Measurements from ENCODE around the gene FARSA. TPM values are rescaled to one million over a fixed set of nuclear protein-coding genes. Genes with fewer than 3 reads are reported as not detected.

Gene FARSA
- total RNA-seq, 1 experiment from 2014 or later = 75.9 TPM

DNA sequence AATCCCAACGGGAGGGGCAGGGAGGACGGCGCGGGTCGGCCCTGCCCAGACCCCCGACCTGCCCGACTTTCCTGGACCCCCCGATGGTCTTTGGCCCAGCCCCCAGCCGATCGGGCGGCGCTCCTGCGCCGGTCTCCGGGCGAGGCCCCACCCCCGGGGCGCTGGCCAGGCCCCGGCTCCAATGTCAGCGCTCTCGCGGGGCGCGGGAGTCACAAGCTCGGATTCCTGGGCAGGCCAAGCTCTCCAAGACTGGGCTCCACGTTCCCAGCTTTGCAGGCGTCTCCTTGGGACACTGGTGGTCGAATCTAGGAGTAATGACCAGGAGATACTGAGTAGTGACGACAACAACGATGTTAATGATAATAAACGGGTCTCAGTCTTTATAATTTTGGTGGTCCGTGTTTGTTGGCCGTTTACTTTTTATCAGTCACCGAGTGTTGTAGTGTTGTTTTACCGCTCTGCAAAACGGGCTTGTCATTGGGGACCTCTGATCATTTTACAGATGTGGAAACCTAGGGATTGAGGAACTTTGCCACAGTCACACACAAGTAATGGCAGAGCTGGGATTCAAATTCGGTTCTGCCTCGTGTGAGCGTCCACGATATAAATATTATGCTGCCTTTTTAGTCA, 12.7 kb upstream of the FARSA start:
- Mint-ChIP-seq H3K27me3 (ENCODE audit: insufficient read depth, unreplicated experiment) (no peaks in the 10 kb centered on the region), H3K4me1 (ENCODE audit: low read depth, unreplicated experiment) (peaks cover 13% of the 10 kb centered on the region), H3K4me3 (ENCODE audit: unreplicated experiment) (peak overlapping the region; percentile 83), H3K9me3 (ENCODE audit: unreplicated experiment) (no peaks in the 10 kb centered on the region), H3K36me3 (ENCODE audit: insufficient read depth, unreplicated experiment) (peaks cover 97% of the 10 kb centered on the region), H3K27ac (ENCODE audit: unreplicated experiment) (peak overlapping the region; percentile 96)
- TF ChIP-seq CTCF (IDR thresholded peaks at IDR 0.05; ENCODE audit: insufficient read depth in 1 of 2, low read depth in 1 of 2, low read length in 1 of 2, severe bottlenecking in 1 of 2, unreplicated experiment in 1 of 2) = no peak
- CTCF ChIA-PET = interaction anchor here (0.6 to 0.7 kb wide), 6 partner anchors 19 to 1150 kb away, joined by 3 read pairs; no protein-coding TSS in a partner anchor
- Histone ChIP-seq H3K36me3 (ENCODE audit: control insufficient read depth, insufficient read depth, low read length) (peaks cover 3% of the 10 kb centered on the region), H3K9me3 (no peaks in the 10 kb centered on the region), H3K27me3 (replicated peaks; ENCODE audit: control insufficient read depth, insufficient read depth, low read length) (no peaks in the 10 kb centered on the region), H3K4me3 (ENCODE audit: low read depth, low read length) (peak overlapping the region; percentile 77), H3K4me1 (peaks cover 8% of the 10 kb centered on the region)
- intact Hi-C loops (cut with micrococcal nuclease; ENCODE audit: unreplicated experiment) = no loop called here
- POLR2A ChIA-PET = interaction anchor here (0.5 to 1.0 kb wide), 15 partner anchors 9 to 1460 kb away, joined by 3 to 17 read pairs (median 6); partner anchors contain the start of genes GCDH and NFIX
- BruUV-seq (replicated peaks) = TSS peak; percentile 19
- DNase-seq = peak; percentile 84

DNA sequence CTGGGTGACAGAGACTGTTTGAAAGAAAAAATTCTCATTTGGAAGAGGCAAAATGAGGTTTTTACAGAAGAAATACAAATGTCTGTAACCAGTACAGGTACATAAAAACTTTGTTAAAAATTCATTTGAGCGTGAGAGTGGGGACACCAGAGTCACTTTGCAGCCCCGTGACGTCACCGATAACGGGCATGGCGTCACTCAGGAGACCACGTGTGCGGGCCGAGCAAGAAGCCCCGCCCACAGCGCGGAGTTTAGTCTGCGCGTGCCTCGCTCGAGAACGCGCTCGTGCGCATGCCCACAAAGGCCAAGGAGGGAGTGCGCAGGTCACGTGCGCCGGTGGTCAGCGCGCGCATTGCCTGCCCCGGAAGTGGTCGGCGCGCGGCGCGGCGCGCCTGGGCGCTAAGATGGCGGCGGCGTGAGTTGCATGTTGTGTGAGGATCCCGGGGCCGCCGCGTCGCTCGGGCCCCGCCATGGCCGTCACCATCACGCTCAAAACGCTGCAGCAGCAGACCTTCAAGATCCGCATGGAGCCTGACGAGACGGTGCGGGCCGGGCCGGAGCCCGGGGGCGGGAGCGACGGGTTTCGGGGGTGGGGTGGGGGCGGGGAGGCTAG, 12.1 kb upstream of the FARSA start, which contains the start of gene RAD23A:
RAD23A (plus strand) TSS at position 384 of the 613 bp plus-strand sequence; CDS start at position 471, 87 bp downstream.
- peaks cover 97% of the 10 kb centered on the region for H3K36me3 Mint-ChIP-seq (ENCODE audit: insufficient read depth, unreplicated experiment)
- peak within 1 kb of the TSS; percentile 96 for H3K27ac Mint-ChIP-seq (ENCODE audit: unreplicated experiment)
- peaks cover 8% of the 10 kb centered on the region for H3K36me3 ChIP-seq (ENCODE audit: control insufficient read depth, insufficient read depth, low read length)
- H3K4me3 Mint-ChIP-seq (ENCODE audit: unreplicated experiment) = peak within 1 kb of the TSS; percentile 83
- peak; percentile 96 to 97 for DNase-seq
- peak within 1 kb of the TSS; percentile 77 for H3K4me3 ChIP-seq (ENCODE audit: low read depth, low read length)
- H3K27me3 Mint-ChIP-seq (ENCODE audit: insufficient read depth, unreplicated experiment) = no peaks in the 10 kb centered on the region
- POLR2A ChIA-PET = interaction anchor here (0.9 to 1.0 kb wide), 3 partner anchors 8 to 55 kb away, joined by 5 to 17 read pairs (median 14); partner anchors contain the start of gene GCDH
- CTCF ChIA-PET = interaction anchor here (0.7 kb wide), 1 partner anchor 20 kb away, joined by 3 read pairs; no protein-coding TSS in a partner anchor
- BruUV-seq (replicated peaks) = no TSS peak
- H3K4me1 Mint-ChIP-seq (ENCODE audit: low read depth, unreplicated experiment) = peaks cover 13% of the 10 kb centered on the region
- intact Hi-C loops (cut with micrococcal nuclease; ENCODE audit: unreplicated experiment) = no loop called here
- no peak for TF ChIP-seq CTCF (IDR thresholded peaks at IDR 0.05; ENCODE audit: insufficient read depth in 1 of 2, low read depth in 1 of 2, low read length in 1 of 2, severe bottlenecking in 1 of 2, unreplicated experiment in 1 of 2)
- H3K9me3 Mint-ChIP-seq (ENCODE audit: unreplicated experiment) = no peaks in the 10 kb centered on the region
- peaks cover 12% of the 10 kb centered on the region for H3K4me1 ChIP-seq
- H3K27me3 ChIP-seq (replicated peaks; ENCODE audit: control insufficient read depth, insufficient read depth, low read length) = no peaks in the 10 kb centered on the region
- H3K9me3 ChIP-seq = no peaks in the 10 kb centered on the region

DNA sequence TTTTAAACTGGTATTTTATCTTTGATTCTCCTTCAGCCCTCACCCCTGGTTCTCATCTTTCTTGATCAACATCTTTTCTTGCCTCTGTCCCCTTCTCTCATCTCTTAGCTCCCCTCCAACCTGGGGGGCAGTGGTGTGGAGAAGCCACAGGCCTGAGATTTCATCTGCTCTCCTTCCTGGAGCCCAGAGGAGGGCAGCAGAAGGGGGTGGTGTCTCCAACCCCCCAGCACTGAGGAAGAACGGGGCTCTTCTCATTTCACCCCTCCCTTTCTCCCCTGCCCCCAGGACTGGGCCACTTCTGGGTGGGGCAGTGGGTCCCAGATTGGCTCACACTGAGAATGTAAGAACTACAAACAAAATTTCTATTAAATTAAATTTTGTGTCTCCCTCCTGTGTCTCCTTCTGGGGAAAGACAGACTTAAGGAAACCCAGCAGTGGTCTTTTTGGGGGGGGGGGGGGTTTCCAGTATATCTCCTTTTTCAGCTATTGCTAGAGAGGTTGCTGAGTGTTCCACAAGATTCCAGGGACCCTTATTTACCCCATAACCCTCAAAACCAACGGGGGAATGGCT, 10.7 kb upstream of the FARSA start:
- Mint-ChIP-seq H3K4me3 (ENCODE audit: unreplicated experiment) (no peak overlapping the region), H3K36me3 (ENCODE audit: insufficient read depth, unreplicated experiment) (peaks cover 97% of the 10 kb centered on the region), H3K27ac (ENCODE audit: unreplicated experiment) (peak overlapping the region; percentile 96), H3K4me1 (ENCODE audit: low read depth, unreplicated experiment) (peaks cover 7% of the 10 kb centered on the region), H3K27me3 (ENCODE audit: insufficient read depth, unreplicated experiment) (no peaks in the 10 kb centered on the region), H3K9me3 (ENCODE audit: unreplicated experiment) (no peaks in the 10 kb centered on the region)
- H3K4me3 ChIP-seq (ENCODE audit: low read depth, low read length) = no peak overlapping the region
- peaks cover 15% of the 10 kb centered on the region for H3K36me3 ChIP-seq (ENCODE audit: control insufficient read depth, insufficient read depth, low read length)
- POLR2A ChIA-PET = no interaction called here
- no peaks in the 10 kb centered on the region for H3K9me3 ChIP-seq
- DNase-seq = no peak
- BruUV-seq (replicated peaks) = no TSS peak
- peaks cover 23% of the 10 kb centered on the region for H3K4me1 ChIP-seq
- no peak for TF ChIP-seq CTCF (IDR thresholded peaks at IDR 0.05; ENCODE audit: insufficient read depth in 1 of 2, low read depth in 1 of 2, low read length in 1 of 2, severe bottlenecking in 1 of 2, unreplicated experiment in 1 of 2)
- CTCF ChIA-PET = no interaction called here
- intact Hi-C loops (cut with micrococcal nuclease; ENCODE audit: unreplicated experiment) = no loop called here
- H3K27me3 ChIP-seq (replicated peaks; ENCODE audit: control insufficient read depth, insufficient read depth, low read length) = no peaks in the 10 kb centered on the region

All from Caco-2 (cell line).